PC-9 (cell line): ENCODE measurements around the gene PSMA5.

Experiments used
- CTCF ChIP-seq: fragments of 200-600 bp; sonication (generic); conservative IDR thresholded peaks from 2 replicates; pipeline ENCODE4 v1.6.1; 2017; ENCODE audit warnings: mixed run types, antibody characterized with exemption, mild to moderate bottlenecking, moderate library complexity
- EZH2 ChIP-seq: fragments of 200-600 bp; sonication (generic); IDR thresholded peaks from 2 replicates; pipeline ENCODE4 v1.8.0; 2017; ENCODE audit warnings: antibody characterized with exemption, low read depth

- TF ChIP-seq CTCF, result no peak
- TF ChIP-seq EZH2, result no peak
Measured at GRCh38 chr1:109388884-109389637, 37.2 kb downstream of the PSMA5 start.
